Thymus (tissue), 11 donors: ENCODE measurements around the gene S100P. TPM values are rescaled to one million over a fixed set of nuclear protein-coding genes. Genes with fewer than 3 reads are reported as not detected.

Experiments
- DNase-seq, 9 donors: peaks; one replicate each; pipeline ENCODE4 v3.0.0-alpha.2; 2013; ENCODE audit warnings: low spot score in 9 of 9, low read depth in 6 of 9, missing footprints in 1 of 9
- H3K27ac ChIP-seq, 2 donors: one replicate each; pipeline ENCODE4 v1.5.1; 2013; ENCODE audit warnings: control low read depth in 1 of 2, low read depth in 1 of 2, low read length in 1 of 2, mild to moderate bottlenecking in 1 of 2, moderate library complexity in 1 of 2
- H3K27me3 ChIP-seq, 2 donors: one replicate each; pipeline ENCODE4 v1.5.1; 2013; ENCODE audit warnings: low read length in 1 of 2; ENCODE audit not compliant: control insufficient read depth in 2 of 2, insufficient read depth in 1 of 2
- H3K36me3 ChIP-seq, 2 donors: one replicate each; pipeline ENCODE4 v1.5.1; 2013; ENCODE audit warnings: low read length in 1 of 2, mild to moderate bottlenecking in 1 of 2, moderate library complexity in 1 of 2; ENCODE audit not compliant: control insufficient read depth in 2 of 2, insufficient read depth in 2 of 2
- H3K4me1 ChIP-seq, 2 donors: one replicate each; pipeline ENCODE4 v1.5.1; 2013; ENCODE audit warnings: low read length in 2 of 2; ENCODE audit not compliant: control insufficient read depth in 2 of 2, insufficient read depth in 2 of 2
- H3K4me3 ChIP-seq, 2 donors: one replicate each; pipeline ENCODE4 v1.5.1; 2013; ENCODE audit warnings: low read length in 2 of 2, control low read depth in 1 of 2, mild to moderate bottlenecking in 1 of 2
- H3K9me3 ChIP-seq, 2 donors: one replicate each; pipeline ENCODE4 v1.5.1; 2013; ENCODE audit warnings: low read length in 1 of 2, mild to moderate bottlenecking in 1 of 2; ENCODE audit not compliant: control insufficient read depth in 2 of 2, insufficient read depth in 1 of 2
- WGBS: extraction: QIAGEN DNeasy Blood & Tissue Kit; methylation state at CpG from one replicate; pipeline ENCODE4 v1.1.7; 2013; 5-methylcytosine and 5-hydroxymethylcytosine counted together
- polyA plus RNA-seq: library from polyadenylated mRNA; stranded (reverse); fragments of 200-250 nt; gene quantifications from one replicate; pipeline ENCODE4 v1.2.3, GENCODE V29; 2013
- total RNA-seq: library from RNA; stranded (reverse); fragments of 120-200 nt; gene quantifications from one replicate; pipeline ENCODE4 v1.2.4, GENCODE V29; 2013
- donor health status: healthy.

The S100P gene
- total and polyA plus RNA-seq, 2 donors: 9.7 to 32.8 TPM

GRCh38 chr4:6732441-6733357 lies 39.0 kb downstream of the S100P start:
- Histone ChIP-seq H3K36me3 (no peaks in the 10 kb centered on the region), H3K27ac (no peak overlapping the region), H3K9me3 (no peaks in the 10 kb centered on the region), H3K4me1 (peaks cover 0 to 6% of the 10 kb centered on the region in 2 donors), H3K27me3 (no peaks in the 10 kb centered on the region), H3K4me3 (no peak overlapping the region)
- WGBS: 84% methylated on average over 21 of the region's 21 CpGs
- DNase-seq: no peak

- H3K27ac ChIP-seq: no peak overlapping the region
- 95% methylated on average over 27 of the region's 27 CpGs for WGBS
- H3K4me1 ChIP-seq: no peaks in the 10 kb centered on the region
- no peaks in the 10 kb centered on the region for H3K27me3 ChIP-seq
- DNase-seq: no peak
- no peaks in the 10 kb centered on the region for H3K9me3 ChIP-seq
- no peak overlapping the region for H3K4me3 ChIP-seq
- H3K36me3 ChIP-seq: no peaks in the 10 kb centered on the region
These were observed 39.9 kb downstream of the S100P start for GRCh38 chr4:6733358-6734164.

- DNase-seq: no peak
These were observed 40.6 kb downstream of the S100P start for GRCh38 chr4:6734165-6734786.

GRCh38 chr4:6739920-6740319 lies 46.2 kb downstream of the S100P start:
- H3K27me3 ChIP-seq: no peaks in the 10 kb centered on the region
- H3K27ac ChIP-seq: no peak overlapping the region
- peaks cover 0 to 3% of the 10 kb centered on the region in 2 donors for H3K9me3 ChIP-seq
- 92% methylated on average over 4 of the region's 4 CpGs for WGBS
- no peak overlapping the region for H3K4me3 ChIP-seq
- no peaks in the 10 kb centered on the region for H3K36me3 ChIP-seq
- no peaks in the 10 kb centered on the region for H3K4me1 ChIP-seq
- DNase-seq: no peak

More at GRCh38 chr4:6734165-6734786, 40.6 kb downstream of the S100P start:
- Histone ChIP-seq H3K4me1 (no peaks in the 10 kb centered on the region), H3K9me3 (no peaks in the 10 kb centered on the region), H3K27me3 (no peaks in the 10 kb centered on the region), H3K27ac (no peak overlapping the region), H3K4me3 (no peak overlapping the region), H3K36me3 (no peaks in the 10 kb centered on the region)
- WGBS: 88% methylated on average over 16 of the region's 16 CpGs

GRCh38 chr4:6740347-6740746 lies 46.7 kb downstream of the S100P start:
- Histone ChIP-seq H3K9me3 (peaks cover 0 to 3% of the 10 kb centered on the region in 2 donors), H3K27me3 (no peaks in the 10 kb centered on the region), H3K4me3 (no peak overlapping the region), H3K4me1 (no peaks in the 10 kb centered on the region), H3K36me3 (no peaks in the 10 kb centered on the region), H3K27ac (no peak overlapping the region)
- 94% methylated on average over 8 of the region's 8 CpGs for WGBS
- no peak for DNase-seq

- Histone ChIP-seq H3K9me3 (peaks cover 1 to 3% of the 10 kb centered on the region in 2 donors), H3K36me3 (no peaks in the 10 kb centered on the region), H3K27ac (no peak overlapping the region), H3K4me1 (peaks cover 0 to 4% of the 10 kb centered on the region in 2 donors), H3K27me3 (no peaks in the 10 kb centered on the region), H3K4me3 (no peak overlapping the region)
- no peak for DNase-seq
- WGBS: 74% methylated on average over 2 of the region's 2 CpGs
These were observed 48.8 kb downstream of the S100P start for GRCh38 chr4:6742507-6742906.

GRCh38 chr4:6742989-6743388 lies 49.3 kb downstream of the S100P start:
- no peak for DNase-seq
- 86% methylated on average over 11 of the region's 11 CpGs for WGBS
- H3K9me3 ChIP-seq: peaks cover 1 to 3% of the 10 kb centered on the region in 2 donors
- H3K27ac ChIP-seq: no peak overlapping the region
- peaks cover 0 to 4% of the 10 kb centered on the region in 2 donors for H3K4me1 ChIP-seq
- no peaks in the 10 kb centered on the region for H3K27me3 ChIP-seq
- no peaks in the 10 kb centered on the region for H3K36me3 ChIP-seq
- H3K4me3 ChIP-seq: no peak overlapping the region
